NK-92 (cell line): ENCODE measurements around the gene IMMP2L.
"Not testable (repeated sequence)": the region's sequence is repeated elsewhere in the genome, so short reads cannot be mapped to it uniquely, and the experiment has no call there.

ENCODE experiments used
- DNase-seq: peaks from one replicate; lab custom pipeline; 2025; ENCODE audit not compliant: unreplicated experiment; lab: John Stamatoyannopoulos, UW

IMMP2L gene

GRCh38 chr7:111352319-111352718 lies 210.0 kb downstream of the IMMP2L start:
- no peak for DNase-seq

GRCh38 chr7:111346219-111346618 lies 216.1 kb downstream of the IMMP2L start:
- no peak for DNase-seq

- DNase-seq = no peak
Measured at GRCh38 chr7:111343017-111343416, 219.3 kb downstream of the IMMP2L start.

GRCh38 chr7:111339006-111339405 lies 223.3 kb downstream of the IMMP2L start:
- DNase-seq = no peak

- DNase-seq = no peak
Measured at GRCh38 chr7:111333010-111333409, 229.3 kb downstream of the IMMP2L start.

- no peak for DNase-seq
Measured at GRCh38 chr7:111330235-111330523, 232.1 kb downstream of the IMMP2L start.

- no peak for DNase-seq
Measured at GRCh38 chr7:111329367-111330234, 232.7 kb downstream of the IMMP2L start.

- DNase-seq = no peak
Measured at GRCh38 chr7:111328487-111328886, 233.8 kb downstream of the IMMP2L start.

GRCh38 chr7:111324776-111325175 lies 237.5 kb downstream of the IMMP2L start:
- no peak for DNase-seq

- DNase-seq = no peak
Measured at GRCh38 chr7:111324228-111324627, 238.1 kb downstream of the IMMP2L start.

GRCh38 chr7:111323670-111324069 lies 238.6 kb downstream of the IMMP2L start:
- not testable (repeated sequence) for DNase-seq

- no peak for DNase-seq
Measured at GRCh38 chr7:111320133-111320532, 242.2 kb downstream of the IMMP2L start.

GRCh38 chr7:111312966-111313365 lies 249.3 kb downstream of the IMMP2L start:
- no peak for DNase-seq

- no peak for DNase-seq
Measured at GRCh38 chr7:111308691-111309090, 253.6 kb downstream of the IMMP2L start.

- DNase-seq = no peak
Measured at GRCh38 chr7:111301891-111302290, 260.4 kb downstream of the IMMP2L start.

GRCh38 chr7:111294494-111294893 lies 267.8 kb downstream of the IMMP2L start:
- no peak for DNase-seq

GRCh38 chr7:111292026-111292470 lies 270.2 kb downstream of the IMMP2L start:
- no peak for DNase-seq

GRCh38 chr7:111290982-111291381 lies 271.3 kb downstream of the IMMP2L start:
- DNase-seq = no peak

GRCh38 chr7:111290419-111290818 lies 271.9 kb downstream of the IMMP2L start:
- no peak for DNase-seq

GRCh38 chr7:111288441-111288840 lies 273.9 kb downstream of the IMMP2L start:
- DNase-seq = not testable (repeated sequence)

GRCh38 chr7:111282626-111283025 lies 279.7 kb downstream of the IMMP2L start:
- no peak for DNase-seq

GRCh38 chr7:111274857-111275256 lies 287.4 kb downstream of the IMMP2L start:
- no peak for DNase-seq

- DNase-seq = no peak
Measured at GRCh38 chr7:111272092-111272491, 290.2 kb downstream of the IMMP2L start.
